HG03025 (cell line): ENCODE data around the gene VAV1.
"Not testable (repeated sequence)": the region's sequence is repeated elsewhere in the genome, so short reads cannot be mapped to it uniquely, and the experiment has no call there.

Experiments used
- ATAC-seq: cut with Tn5 transposase; IDR thresholded peaks from one replicate; pipeline ENCODE4 v1.9.1; 2021; ENCODE audit warnings: mild to moderate bottlenecking, moderate library complexity; ENCODE audit not compliant: unreplicated experiment, low FRiP score

Gene VAV1

GRCh38 chr19:6754653-6755463 is 17.6 kb upstream of the VAV1 start:
- ATAC-seq, result no peak

DNA sequence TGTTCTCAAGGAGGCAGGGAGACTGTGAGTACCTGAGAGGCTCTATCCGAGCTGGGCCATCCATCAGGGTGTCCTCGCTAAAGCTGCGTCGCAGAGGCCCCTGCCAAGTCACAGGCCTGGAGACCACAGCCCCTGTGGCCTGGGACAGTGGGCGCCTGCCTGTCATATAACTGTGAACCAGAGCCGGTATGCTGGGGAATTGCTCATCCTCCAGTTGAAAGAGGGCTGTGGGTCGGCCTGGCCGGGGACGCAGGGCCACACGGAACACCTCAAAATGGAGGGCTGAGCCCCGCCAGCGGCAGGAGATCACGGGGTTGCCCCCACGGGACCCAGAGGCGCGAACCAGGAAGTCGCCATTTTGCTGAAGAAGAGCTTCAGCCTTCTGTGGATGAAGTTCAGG is 11.9 kb upstream of the VAV1 start:
- ATAC-seq, result no peak

DNA sequence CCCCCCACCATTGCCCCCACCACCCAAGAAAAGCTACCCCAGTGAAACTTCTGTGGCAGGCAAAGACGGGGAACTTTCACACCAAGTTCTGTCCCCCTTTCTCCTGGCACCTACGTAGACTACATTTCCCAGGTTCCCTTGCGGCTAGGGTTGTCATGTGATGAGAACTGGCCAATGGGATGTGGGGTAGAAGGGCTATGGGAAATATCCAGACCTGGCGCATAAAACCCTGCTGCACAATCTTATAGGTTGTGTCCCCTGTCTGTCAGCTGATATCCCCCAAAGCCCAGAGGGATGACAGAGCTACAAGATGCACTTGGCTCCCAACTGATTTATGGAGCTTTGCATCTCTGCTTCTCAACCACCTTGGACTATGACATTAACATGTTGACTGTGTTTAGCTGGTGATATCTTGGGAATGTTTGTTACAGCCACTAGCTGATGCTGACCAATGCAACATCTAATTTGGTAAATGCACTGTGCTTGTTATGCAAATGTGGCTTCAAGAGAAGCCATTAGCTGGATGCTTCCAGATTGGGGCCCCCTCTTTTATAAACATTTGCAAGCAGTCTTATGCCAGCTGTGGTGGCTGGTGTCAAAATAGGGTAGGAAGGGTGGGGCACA is 11.3 kb upstream of the VAV1 start:
- ATAC-seq, result no peak

GRCh38 chr19:6762253-6762797 is 10.2 kb upstream of the VAV1 start:
- not testable (repeated sequence) for ATAC-seq

- no peak for ATAC-seq
Observed at GRCh38 chr19:6765738-6766356, 6.7 kb upstream of the VAV1 start.

- no peak for ATAC-seq
Observed at GRCh38 chr19:6766357-6767080, 6.0 kb upstream of the VAV1 start.

- peak; percentile 18 for ATAC-seq
Observed at GRCh38 chr19:6767081-6767356, 5.5 kb upstream of the VAV1 start.

- ATAC-seq, result peak; percentile 63
Observed at GRCh38 chr19:6767357-6768235, 4.9 kb upstream of the VAV1 start, which contains the start of gene SH2D3A. Gene SH2D3A (minus strand): TSS chr19:6767435. CDS start chr19:6763748, 3,687 bp downstream.

DNA sequence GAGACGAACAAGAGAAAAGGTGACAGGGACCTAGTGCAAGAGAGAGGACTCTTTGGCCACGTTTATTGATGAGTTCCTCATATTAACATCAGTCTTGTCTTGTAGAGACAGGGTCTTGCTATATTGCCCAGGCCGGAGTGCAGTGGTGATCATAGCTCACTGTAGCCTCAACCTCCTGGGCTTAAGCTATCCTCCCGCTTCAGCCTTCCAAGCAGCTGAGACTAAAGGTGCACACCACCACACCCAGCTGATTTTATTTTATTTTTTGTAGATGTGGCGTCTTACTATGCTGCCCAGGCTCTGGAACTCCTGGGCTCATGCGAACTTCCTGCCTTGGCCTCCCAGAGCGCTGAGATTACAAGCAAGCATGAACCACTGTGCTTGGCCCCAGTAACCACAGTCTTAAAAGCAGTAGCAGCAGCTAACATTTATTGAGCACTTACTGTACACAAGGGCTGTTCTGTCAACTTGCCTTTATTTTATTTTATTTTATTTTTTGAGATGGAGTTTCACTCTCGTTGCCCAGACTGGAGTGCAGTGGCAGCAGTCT is 4.2 kb upstream of the VAV1 start:
- ATAC-seq, result no peak

DNA sequence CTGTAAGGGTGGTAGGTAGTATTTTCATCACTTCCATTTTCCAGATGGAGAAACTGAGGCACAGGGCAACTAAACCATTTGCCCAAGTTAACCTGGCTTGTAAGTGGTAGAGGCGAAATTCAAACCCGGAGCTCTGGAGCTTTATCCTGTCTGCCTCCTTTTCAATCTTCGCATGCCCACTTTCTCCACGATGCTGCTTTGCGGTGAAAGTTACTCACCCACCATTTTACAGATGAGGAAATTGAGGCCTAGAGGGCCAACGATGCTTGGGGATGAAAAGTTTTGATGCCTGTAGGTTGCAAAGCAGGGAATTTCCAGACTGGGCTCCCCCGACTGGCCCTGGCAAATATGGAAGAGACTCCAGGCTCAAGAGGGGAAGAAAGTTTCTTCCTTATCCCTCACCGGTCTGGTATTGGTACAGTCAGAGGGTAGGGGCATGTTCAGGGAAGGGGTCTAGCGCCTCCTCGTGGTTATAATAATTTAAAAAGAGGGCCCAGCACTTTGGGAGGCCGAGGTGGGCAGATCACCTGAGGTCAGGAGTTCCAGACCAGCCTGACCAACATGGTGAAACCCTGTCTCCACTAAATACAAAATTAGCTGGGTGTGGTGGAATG is 3.4 kb upstream of the VAV1 start:
- no peak for ATAC-seq

DNA sequence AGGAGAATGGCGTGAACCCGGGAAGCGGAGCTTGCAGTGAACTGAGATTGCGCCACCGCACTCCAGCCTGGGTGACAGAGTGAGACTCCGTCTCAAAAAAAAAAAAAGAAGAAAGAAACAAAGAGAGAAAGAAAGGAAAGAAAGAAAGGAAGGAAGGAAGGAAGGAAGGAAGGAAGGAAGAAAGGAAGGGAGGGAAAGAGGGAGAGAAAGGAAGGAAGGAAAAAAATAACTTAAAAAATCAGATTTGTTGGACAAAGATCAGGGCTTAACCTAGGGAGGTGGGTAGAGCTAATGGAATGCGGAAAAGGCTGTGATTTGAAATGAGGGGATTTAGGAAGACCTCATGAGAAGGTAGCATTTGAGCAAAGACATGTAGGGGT is 870 bp upstream of the VAV1 start:
- ATAC-seq, result not testable (repeated sequence)

DNA sequence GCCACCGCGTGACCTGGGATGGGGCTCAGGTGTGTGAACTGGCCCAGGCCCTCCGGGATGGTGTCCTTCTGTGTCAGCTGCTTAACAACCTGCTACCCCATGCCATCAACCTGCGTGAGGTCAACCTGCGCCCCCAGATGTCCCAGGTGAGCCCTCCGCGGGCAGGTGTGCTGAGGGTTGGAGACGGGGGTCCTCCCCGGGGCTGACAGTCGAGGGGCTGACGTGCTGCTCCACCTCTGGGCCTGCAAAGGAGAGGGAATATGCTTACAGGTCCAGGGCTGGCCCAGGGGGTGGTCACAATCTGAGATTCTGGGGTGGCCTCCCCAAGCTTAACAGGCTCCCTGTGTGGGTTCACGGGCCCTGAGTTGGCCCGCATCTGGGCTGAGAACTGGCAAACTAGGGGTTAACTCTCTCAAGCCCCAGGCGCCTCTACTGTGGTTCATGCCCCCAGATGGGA is 386 bp downstream of the VAV1 start:
- no peak for ATAC-seq

DNA sequence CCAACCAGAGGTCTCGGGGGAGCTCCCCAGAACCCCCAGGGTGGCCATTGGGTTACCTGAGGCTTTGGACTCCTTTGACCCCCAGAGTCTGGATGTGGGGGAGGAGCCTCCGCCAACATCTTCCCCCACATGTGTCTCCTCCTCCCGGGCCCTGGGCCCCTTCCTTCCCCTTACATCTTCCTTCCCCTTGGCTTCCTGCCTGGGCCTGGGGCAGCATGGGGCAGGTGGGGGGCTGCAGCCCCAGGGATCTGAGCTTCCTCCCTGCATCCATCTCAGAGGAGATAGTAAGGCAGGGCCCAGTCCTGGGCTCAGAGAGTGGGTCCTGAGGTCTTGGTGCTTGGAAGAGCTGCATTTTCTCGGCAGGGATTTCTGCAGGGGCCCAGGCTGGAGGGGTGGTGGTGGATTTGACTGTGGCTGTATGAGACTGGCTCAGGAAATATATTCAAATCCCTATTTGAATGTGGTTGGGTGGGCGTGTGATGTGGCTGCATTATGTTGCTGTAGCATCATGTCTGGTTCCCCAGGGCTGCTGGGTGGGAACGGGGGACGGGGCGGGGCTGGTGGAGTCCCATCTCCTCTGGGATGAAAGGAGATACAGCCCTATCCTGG is 919 bp downstream of the VAV1 start:
- ATAC-seq, result no peak

- ATAC-seq, result no peak
Observed at GRCh38 chr19:6774821-6775707, 2.6 kb downstream of the VAV1 start.

DNA sequence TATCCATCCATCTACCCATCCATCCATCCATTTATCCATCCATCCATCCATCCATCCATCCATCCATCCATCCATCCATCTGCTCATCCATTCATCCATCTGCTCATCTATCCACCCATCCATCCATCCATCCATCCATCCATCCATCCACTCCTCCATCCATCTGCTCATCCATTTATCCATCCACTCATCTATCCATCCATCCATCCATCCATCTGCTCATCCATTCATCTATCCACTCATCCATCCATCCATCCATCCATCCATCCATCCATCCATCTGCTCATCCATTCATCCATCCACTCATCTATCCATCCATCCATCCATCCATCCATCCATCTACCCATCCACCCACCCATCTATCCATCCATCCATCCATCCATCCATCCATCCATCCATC is 3.5 kb downstream of the VAV1 start:
- not testable (repeated sequence) for ATAC-seq

DNA sequence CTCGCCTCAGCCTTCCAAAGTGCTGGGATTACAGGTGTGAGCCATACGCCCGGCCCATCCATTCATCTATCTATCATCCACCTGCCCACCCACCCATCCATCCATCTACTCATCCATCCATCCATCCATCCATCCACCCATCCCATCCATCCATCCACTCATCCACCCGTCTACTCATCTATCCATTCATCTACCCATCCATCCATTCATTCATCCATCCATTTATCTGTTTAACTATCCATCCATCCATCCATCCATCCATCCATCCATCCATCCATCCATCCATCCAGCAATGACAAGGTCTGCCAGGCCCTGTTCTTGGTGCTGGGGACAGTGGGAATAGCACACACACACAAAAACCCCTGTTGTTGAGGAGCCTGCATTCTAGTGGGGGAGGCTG is 4.5 kb downstream of the VAV1 start:
- ATAC-seq, result no peak

DNA sequence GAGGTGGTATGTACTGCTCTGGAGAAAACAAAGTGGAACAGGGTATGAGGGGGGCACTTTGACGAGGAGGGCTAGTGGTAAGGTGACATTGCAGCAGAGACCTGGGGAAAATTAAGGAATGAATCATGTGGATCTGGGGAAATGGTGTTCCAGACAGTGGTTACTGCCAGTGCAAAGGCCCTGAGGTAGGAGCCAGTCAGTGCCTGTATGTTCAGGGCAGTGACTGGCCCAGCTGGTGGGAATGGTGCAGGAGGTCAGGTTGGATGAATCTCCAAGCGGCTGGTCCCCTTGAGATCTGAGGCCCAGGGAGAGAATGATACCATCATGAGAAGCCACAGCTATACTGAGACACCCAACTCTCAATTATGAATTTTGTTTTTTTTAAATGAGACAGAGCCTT is 4.9 kb downstream of the VAV1 start:
- no peak for ATAC-seq

DNA sequence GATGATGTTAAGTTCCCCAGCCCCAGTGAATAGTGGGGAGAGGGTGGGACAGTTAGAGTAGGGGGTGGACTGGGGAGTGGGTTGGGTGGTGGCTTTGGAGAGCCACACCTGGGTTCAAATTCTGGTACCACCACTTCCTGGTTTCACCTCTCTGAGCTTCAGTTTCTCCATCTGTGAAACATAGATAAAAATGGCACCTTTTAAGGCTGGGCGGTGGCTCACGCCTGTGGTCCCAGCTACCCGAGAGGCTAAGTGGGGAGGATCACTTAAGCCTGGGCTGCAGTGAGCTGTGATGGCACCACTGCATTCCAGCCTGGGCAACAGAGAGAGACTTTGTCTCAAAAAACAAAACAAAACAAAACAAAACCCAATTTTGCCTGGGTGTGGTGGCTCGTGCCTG is 5.9 kb downstream of the VAV1 start:
- no peak for ATAC-seq
